ENCODE measurements around the gene UBE2R2. TPM values are rescaled to one million over a fixed set of nuclear protein-coding genes. Genes with fewer than 3 reads are reported as not detected.
"Not testable (repeated sequence)": the region's sequence is repeated elsewhere in the genome, so short reads cannot be mapped to it uniquely, and the experiment has no call there.

UBE2R2 gene
- 10 to 100 TPM; 39.3 to 61.4 TPM for total RNA-seq

GRCh38 chr9:33816327-33817252 lies at the start of gene UBE2R2:
UBE2R2 (plus strand) TSS chr9:33817160; CDS start chr9:33817758, 598 bp downstream.
- peaks cover 21% of the 10 kb centered on the region for H3K4me1 Mint-ChIP-seq
- no peaks in the 10 kb centered on the region for H3K27me3 Mint-ChIP-seq
- peak; percentile 82 for ATAC-seq (replicated peaks)
- H3K27ac Mint-ChIP-seq: peak within 1 kb of the TSS; percentile 97
- H3K4me3 Mint-ChIP-seq: peak within 1 kb of the TSS; percentile 99
- no peaks in the 10 kb centered on the region for H3K9me3 Mint-ChIP-seq
- peaks cover 39% of the 10 kb centered on the region for H3K36me3 Mint-ChIP-seq (ENCODE audit: low read depth)

- H3K4me1 Mint-ChIP-seq, H3K27ac Mint-ChIP-seq: not testable (repeated sequence)
Measured at GRCh38 chr9:33770156-33770880, 46.6 kb upstream of the UBE2R2 start.

GRCh38 chr9:33773135-33773534 lies 43.8 kb upstream of the UBE2R2 start:
- H3K27ac Mint-ChIP-seq; H3K36me3 Mint-ChIP-seq (ENCODE audit: low read depth); H3K9me3 Mint-ChIP-seq; ATAC-seq (replicated peaks); H3K4me3 Mint-ChIP-seq; H3K4me1 Mint-ChIP-seq; H3K27me3 Mint-ChIP-seq: not testable (repeated sequence)

More at GRCh38 chr9:33770156-33770880, 46.6 kb upstream of the UBE2R2 start:
- H3K9me3 Mint-ChIP-seq; H3K36me3 Mint-ChIP-seq (ENCODE audit: low read depth); H3K4me3 Mint-ChIP-seq; H3K27me3 Mint-ChIP-seq: not testable (repeated sequence)
- ATAC-seq (replicated peaks): peak; percentile 24

GRCh38 chr9:33774074-33774659 lies 42.8 kb upstream of the UBE2R2 start:
- not testable (repeated sequence) for H3K4me3 Mint-ChIP-seq; ATAC-seq (replicated peaks); H3K27me3 Mint-ChIP-seq; H3K9me3 Mint-ChIP-seq; H3K36me3 Mint-ChIP-seq (ENCODE audit: low read depth); H3K27ac Mint-ChIP-seq
- peaks cover 11% of the 10 kb centered on the region for H3K4me1 Mint-ChIP-seq

GRCh38 chr9:33776578-33776977 lies 40.4 kb upstream of the UBE2R2 start:
- ATAC-seq (replicated peaks): no peak
- no peak overlapping the region for H3K27ac Mint-ChIP-seq
- no peaks in the 10 kb centered on the region for H3K36me3 Mint-ChIP-seq (ENCODE audit: low read depth)
- peaks cover 5% of the 10 kb centered on the region for H3K4me1 Mint-ChIP-seq
- no peaks in the 10 kb centered on the region for H3K9me3 Mint-ChIP-seq
- H3K4me3 Mint-ChIP-seq: no peak overlapping the region
- H3K27me3 Mint-ChIP-seq: peaks cover 4% of the 10 kb centered on the region

GRCh38 chr9:33778700-33779351 lies 38.1 kb upstream of the UBE2R2 start:
- Mint-ChIP-seq H3K9me3 (no peaks in the 10 kb centered on the region), H3K4me1 (peaks cover 5% of the 10 kb centered on the region)

GRCh38 chr9:33780276-33780675 lies 36.7 kb upstream of the UBE2R2 start:
- ATAC-seq (replicated peaks): no peak
- Mint-ChIP-seq H3K36me3 (ENCODE audit: low read depth) (no peaks in the 10 kb centered on the region), H3K4me1 (peaks cover 5% of the 10 kb centered on the region), H3K27me3 (peaks cover under 1% of the 10 kb centered on the region), H3K27ac (no peak overlapping the region), H3K4me3 (no peak overlapping the region), H3K9me3 (no peaks in the 10 kb centered on the region)

More at GRCh38 chr9:33778700-33779351, 38.1 kb upstream of the UBE2R2 start:
- H3K27me3 Mint-ChIP-seq: no peaks in the 10 kb centered on the region
- peak; percentile 78 for ATAC-seq (replicated peaks)
- H3K36me3 Mint-ChIP-seq (ENCODE audit: low read depth): no peaks in the 10 kb centered on the region
- H3K4me3 Mint-ChIP-seq: no peak overlapping the region
- H3K27ac Mint-ChIP-seq: no peak overlapping the region

- peaks cover 5% of the 10 kb centered on the region for H3K4me1 Mint-ChIP-seq
- no peak overlapping the region for H3K27ac Mint-ChIP-seq
- peaks cover 14% of the 10 kb centered on the region for H3K27me3 Mint-ChIP-seq
- no peaks in the 10 kb centered on the region for H3K9me3 Mint-ChIP-seq
- ATAC-seq (replicated peaks): no peak
- H3K36me3 Mint-ChIP-seq (ENCODE audit: low read depth): no peaks in the 10 kb centered on the region
- H3K4me3 Mint-ChIP-seq: no peak overlapping the region
Measured at GRCh38 chr9:33781736-33782135, 35.2 kb upstream of the UBE2R2 start.

- H3K9me3 Mint-ChIP-seq: no peaks in the 10 kb centered on the region
- no peak for ATAC-seq (replicated peaks)
- H3K27me3 Mint-ChIP-seq: peaks cover 15% of the 10 kb centered on the region
- H3K4me3 Mint-ChIP-seq: no peak overlapping the region
- no peaks in the 10 kb centered on the region for H3K36me3 Mint-ChIP-seq (ENCODE audit: low read depth)
- no peak overlapping the region for H3K27ac Mint-ChIP-seq
- H3K4me1 Mint-ChIP-seq: peaks cover 5% of the 10 kb centered on the region
Measured at GRCh38 chr9:33782395-33783152, 34.4 kb upstream of the UBE2R2 start.

- Mint-ChIP-seq H3K27ac (no peak overlapping the region), H3K4me1 (no peaks in the 10 kb centered on the region), H3K27me3 (peaks cover 17% of the 10 kb centered on the region), H3K9me3 (no peaks in the 10 kb centered on the region), H3K36me3 (ENCODE audit: low read depth) (no peaks in the 10 kb centered on the region), H3K4me3 (no peak overlapping the region)
- ATAC-seq (replicated peaks): no peak
Measured at GRCh38 chr9:33785914-33786313, 31.0 kb upstream of the UBE2R2 start.

GRCh38 chr9:33786681-33787080 lies 30.3 kb upstream of the UBE2R2 start:
- H3K4me1 Mint-ChIP-seq: no peaks in the 10 kb centered on the region
- no peaks in the 10 kb centered on the region for H3K36me3 Mint-ChIP-seq (ENCODE audit: low read depth)
- ATAC-seq (replicated peaks): no peak
- peaks cover 17% of the 10 kb centered on the region for H3K27me3 Mint-ChIP-seq
- no peaks in the 10 kb centered on the region for H3K9me3 Mint-ChIP-seq
- no peak overlapping the region for H3K4me3 Mint-ChIP-seq
- H3K27ac Mint-ChIP-seq: no peak overlapping the region

GRCh38 chr9:33787839-33788238 lies 29.1 kb upstream of the UBE2R2 start:
- Mint-ChIP-seq H3K27ac (no peak overlapping the region), H3K9me3 (no peaks in the 10 kb centered on the region), H3K4me1 (no peaks in the 10 kb centered on the region), H3K4me3 (no peak overlapping the region), H3K27me3 (peaks cover 19% of the 10 kb centered on the region), H3K36me3 (ENCODE audit: low read depth) (no peaks in the 10 kb centered on the region)
- no peak for ATAC-seq (replicated peaks)

GRCh38 chr9:33789429-33789828 lies 27.5 kb upstream of the UBE2R2 start:
- ATAC-seq (replicated peaks); H3K9me3 Mint-ChIP-seq; H3K27ac Mint-ChIP-seq; H3K36me3 Mint-ChIP-seq (ENCODE audit: low read depth); H3K4me1 Mint-ChIP-seq; H3K4me3 Mint-ChIP-seq: not testable (repeated sequence)
- peaks cover 24% of the 10 kb centered on the region for H3K27me3 Mint-ChIP-seq

- H3K4me3 Mint-ChIP-seq: no peak overlapping the region
- H3K9me3 Mint-ChIP-seq: no peaks in the 10 kb centered on the region
- H3K27ac Mint-ChIP-seq: no peak overlapping the region
- peaks cover 17% of the 10 kb centered on the region for H3K27me3 Mint-ChIP-seq
- ATAC-seq (replicated peaks): no peak
- H3K36me3 Mint-ChIP-seq (ENCODE audit: low read depth): no peaks in the 10 kb centered on the region
- no peaks in the 10 kb centered on the region for H3K4me1 Mint-ChIP-seq
Measured at GRCh38 chr9:33791117-33791516, 25.8 kb upstream of the UBE2R2 start.
